ENCODE data around the gene PDE2A. TPM values are rescaled to one million over a fixed set of nuclear protein-coding genes. Genes with fewer than 3 reads are reported as not detected.
A peak's percentile ranks its signal among the peaks of the same experiment; 100 is the strongest.

PDE2A gene
- total and polyA plus RNA-seq, 4 donors: 9.4 to 17.5 (median 14.1) TPM

GRCh38 chr11:72718101-72718501 is 43.9 kb upstream of the PDE2A start:
- Histone ChIP-seq H3K27me3 (ENCODE audit: control insufficient read depth, insufficient read depth, low read length) (no peaks in the 10 kb centered on the region), H3K4me1 (ENCODE audit: control insufficient read depth, insufficient read depth, low read length) (peaks cover 56% of the 10 kb centered on the region), H3K9me3 (ENCODE audit: control insufficient read depth, insufficient read depth, low read length) (no peaks in the 10 kb centered on the region), H3K4me3 (ENCODE audit: low read depth, low read length) (no peak overlapping the region), H3K36me3 (ENCODE audit: control insufficient read depth, insufficient read depth, low read length) (peaks cover 30% of the 10 kb centered on the region), H3K27ac (ENCODE audit: low read depth, low read length) (no peak overlapping the region)
- WGBS (ENCODE audit: insufficient coverage): 89% methylated on average over 9 of the region's 9 CpGs
- no peak for DNase-seq (ENCODE audit: low read depth in 4 of 6, low spot score in 6 of 6)

- WGBS (ENCODE audit: insufficient coverage): 65% methylated on average over 14 of the region's 14 CpGs
- Histone ChIP-seq H3K4me1 (ENCODE audit: control insufficient read depth, insufficient read depth, low read length) (peaks cover 56% of the 10 kb centered on the region), H3K27me3 (ENCODE audit: control insufficient read depth, insufficient read depth, low read length) (no peaks in the 10 kb centered on the region), H3K36me3 (ENCODE audit: control insufficient read depth, insufficient read depth, low read length) (peaks cover 42% of the 10 kb centered on the region), H3K4me3 (ENCODE audit: low read depth, low read length) (no peak overlapping the region), H3K27ac (ENCODE audit: low read depth, low read length) (no peak overlapping the region), H3K9me3 (ENCODE audit: control insufficient read depth, insufficient read depth, low read length) (no peaks in the 10 kb centered on the region)
- DNase-seq (ENCODE audit: low read depth in 4 of 6, low spot score in 6 of 6): no peak
These were observed 42.7 kb upstream of the PDE2A start for GRCh38 chr11:72716788-72717435.

GRCh38 chr11:72716290-72716689 is 42.1 kb upstream of the PDE2A start:
- H3K36me3 ChIP-seq (ENCODE audit: control insufficient read depth, insufficient read depth, low read length): peaks cover 43% of the 10 kb centered on the region
- no peak overlapping the region for H3K4me3 ChIP-seq (ENCODE audit: low read depth, low read length)
- WGBS (ENCODE audit: insufficient coverage): 16% methylated on average over 7 of the region's 7 CpGs
- H3K27me3 ChIP-seq (ENCODE audit: control insufficient read depth, insufficient read depth, low read length): no peaks in the 10 kb centered on the region
- no peaks in the 10 kb centered on the region for H3K9me3 ChIP-seq (ENCODE audit: control insufficient read depth, insufficient read depth, low read length)
- no peak overlapping the region for H3K27ac ChIP-seq (ENCODE audit: low read depth, low read length)
- peak in 4 of 6 donors; percentile 38 to 91 (median 72) for DNase-seq (ENCODE audit: low read depth in 4 of 6, low spot score in 6 of 6)
- peaks cover 52% of the 10 kb centered on the region for H3K4me1 ChIP-seq (ENCODE audit: control insufficient read depth, insufficient read depth, low read length)

GRCh38 chr11:72712841-72713240 is 38.6 kb upstream of the PDE2A start:
- Histone ChIP-seq H3K4me3 (ENCODE audit: low read depth, low read length) (no peak overlapping the region), H3K9me3 (ENCODE audit: control insufficient read depth, insufficient read depth, low read length) (no peaks in the 10 kb centered on the region), H3K27ac (ENCODE audit: low read depth, low read length) (no peak overlapping the region), H3K4me1 (ENCODE audit: control insufficient read depth, insufficient read depth, low read length) (peaks cover 36% of the 10 kb centered on the region), H3K27me3 (ENCODE audit: control insufficient read depth, insufficient read depth, low read length) (no peaks in the 10 kb centered on the region), H3K36me3 (ENCODE audit: control insufficient read depth, insufficient read depth, low read length) (peaks cover 63% of the 10 kb centered on the region)
- DNase-seq (ENCODE audit: low read depth in 4 of 6, low spot score in 6 of 6): no peak
- 37% methylated on average over 9 of the region's 10 CpGs for WGBS (ENCODE audit: insufficient coverage)

GRCh38 chr11:72712168-72712751 is 38.0 kb upstream of the PDE2A start:
- no peaks in the 10 kb centered on the region for H3K27me3 ChIP-seq (ENCODE audit: control insufficient read depth, insufficient read depth, low read length)
- no peaks in the 10 kb centered on the region for H3K9me3 ChIP-seq (ENCODE audit: control insufficient read depth, insufficient read depth, low read length)
- DNase-seq (ENCODE audit: low read depth in 4 of 6, low spot score in 6 of 6): peak in 1 of 6 donors; percentile 38
- H3K4me1 ChIP-seq (ENCODE audit: control insufficient read depth, insufficient read depth, low read length): peaks cover 33% of the 10 kb centered on the region
- no peak overlapping the region for H3K27ac ChIP-seq (ENCODE audit: low read depth, low read length)
- H3K36me3 ChIP-seq (ENCODE audit: control insufficient read depth, insufficient read depth, low read length): peaks cover 65% of the 10 kb centered on the region
- 34% methylated on average over 16 of the region's 26 CpGs for WGBS (ENCODE audit: insufficient coverage)
- no peak overlapping the region for H3K4me3 ChIP-seq (ENCODE audit: low read depth, low read length)

- no peak for DNase-seq (ENCODE audit: low read depth in 4 of 6, low spot score in 6 of 6)
- H3K9me3 ChIP-seq (ENCODE audit: control insufficient read depth, insufficient read depth, low read length): no peaks in the 10 kb centered on the region
- H3K27ac ChIP-seq (ENCODE audit: low read depth, low read length): no peak overlapping the region
- H3K27me3 ChIP-seq (ENCODE audit: control insufficient read depth, insufficient read depth, low read length): no peaks in the 10 kb centered on the region
- H3K4me3 ChIP-seq (ENCODE audit: low read depth, low read length): no peak overlapping the region
- H3K4me1 ChIP-seq (ENCODE audit: control insufficient read depth, insufficient read depth, low read length): peaks cover 22% of the 10 kb centered on the region
- peaks cover 68% of the 10 kb centered on the region for H3K36me3 ChIP-seq (ENCODE audit: control insufficient read depth, insufficient read depth, low read length)
- WGBS (ENCODE audit: insufficient coverage): 89% methylated on average over 7 of the region's 9 CpGs
These were observed 36.9 kb upstream of the PDE2A start for GRCh38 chr11:72711141-72711540.

- Histone ChIP-seq H3K27me3 (ENCODE audit: control insufficient read depth, insufficient read depth, low read length) (no peaks in the 10 kb centered on the region), H3K9me3 (ENCODE audit: control insufficient read depth, insufficient read depth, low read length) (no peaks in the 10 kb centered on the region), H3K27ac (ENCODE audit: low read depth, low read length) (no peak overlapping the region), H3K4me1 (ENCODE audit: control insufficient read depth, insufficient read depth, low read length) (peaks cover 21% of the 10 kb centered on the region), H3K4me3 (ENCODE audit: low read depth, low read length) (no peak overlapping the region), H3K36me3 (ENCODE audit: control insufficient read depth, insufficient read depth, low read length) (peaks cover 75% of the 10 kb centered on the region)
- WGBS (ENCODE audit: insufficient coverage): 98% methylated on average over 11 of the region's 11 CpGs
- no peak for DNase-seq (ENCODE audit: low read depth in 4 of 6, low spot score in 6 of 6)
These were observed 36.1 kb upstream of the PDE2A start for GRCh38 chr11:72710278-72710677.

- WGBS (ENCODE audit: insufficient coverage): 95% methylated on average over 20 of the region's 20 CpGs
- H3K4me1 ChIP-seq (ENCODE audit: control insufficient read depth, insufficient read depth, low read length): peaks cover 17% of the 10 kb centered on the region
- H3K27me3 ChIP-seq (ENCODE audit: control insufficient read depth, insufficient read depth, low read length): no peaks in the 10 kb centered on the region
- no peak for DNase-seq (ENCODE audit: low read depth in 4 of 6, low spot score in 6 of 6)
- no peaks in the 10 kb centered on the region for H3K9me3 ChIP-seq (ENCODE audit: control insufficient read depth, insufficient read depth, low read length)
- H3K36me3 ChIP-seq (ENCODE audit: control insufficient read depth, insufficient read depth, low read length): peaks cover 70% of the 10 kb centered on the region
- no peak overlapping the region for H3K4me3 ChIP-seq (ENCODE audit: low read depth, low read length)
- H3K27ac ChIP-seq (ENCODE audit: low read depth, low read length): no peak overlapping the region
These were observed 35.4 kb upstream of the PDE2A start for GRCh38 chr11:72709478-72710238.

- Histone ChIP-seq H3K36me3 (ENCODE audit: control insufficient read depth, insufficient read depth, low read length) (peaks cover 78% of the 10 kb centered on the region), H3K9me3 (ENCODE audit: control insufficient read depth, insufficient read depth, low read length) (no peaks in the 10 kb centered on the region), H3K27me3 (ENCODE audit: control insufficient read depth, insufficient read depth, low read length) (no peaks in the 10 kb centered on the region), H3K4me3 (ENCODE audit: low read depth, low read length) (no peak overlapping the region), H3K27ac (ENCODE audit: low read depth, low read length) (no peak overlapping the region), H3K4me1 (ENCODE audit: control insufficient read depth, insufficient read depth, low read length) (peaks cover 27% of the 10 kb centered on the region)
- DNase-seq (ENCODE audit: low read depth in 4 of 6, low spot score in 6 of 6): no peak
- 93% methylated on average over 9 of the region's 9 CpGs for whole genome bisulfite sequencing (ENCODE audit: insufficient coverage)
These were observed 32.8 kb upstream of the PDE2A start for GRCh38 chr11:72707032-72707431.

Measured in spinal cord (tissue), 10 donors.